Tibial nerve (tissue), 4 donors: ENCODE data around the gene MAP2. TPM values are rescaled to one million over a fixed set of nuclear protein-coding genes. Genes with fewer than 3 reads are reported as not detected.

ENCODE experiments used
- DNase-seq, 2 donors: peaks; one replicate each; pipeline ENCODE4 v3.0.0-alpha.2; 2019; ENCODE audit warnings: low spot score in 2 of 2
- H3K27ac ChIP-seq, 4 donors: fragments of 200-600 bp; sonication (generic) in 3 of 4; one replicate each; pipeline ENCODE4 v1.5.1; 2017 to 2019; ENCODE audit warnings: mild to moderate bottlenecking in 1 of 4
- H3K27me3 ChIP-seq, 2 donors: fragments of 200-600 bp; sonication (generic) in 1 of 2; one replicate each; pipeline versions ENCODE4 v1.5.1 to v1.6.0; 2017 to 2019
- H3K36me3 ChIP-seq, 3 donors: fragments of 200-600 bp; sonication (generic); one replicate each; pipeline ENCODE4 v1.5.1; 2018 to 2019
- H3K4me1 ChIP-seq, 4 donors: fragments of 200-600 bp; sonication (generic) in 3 of 4; one replicate each; pipeline ENCODE4 v1.5.1; 2017 to 2019
- H3K4me3 ChIP-seq, 4 donors: fragments of 200-600 bp; sonication (generic) in 3 of 4; one replicate each; pipeline ENCODE4 v1.5.1; 2017 to 2019; ENCODE audit warnings: mild to moderate bottlenecking in 1 of 4, moderate library complexity in 1 of 4
- H3K9me3 ChIP-seq, 4 donors: fragments of 200-600 bp; sonication (generic) in 3 of 4; one replicate each; pipeline ENCODE4 v1.5.1; 2017 to 2019
- CTCF ChIP-seq, 5 experiments: fragments of 200-600 bp in 3 of 5; fragments of 450-650 bp in 2 of 5; sonication (generic) in 3 of 5; IDR thresholded peaks; one replicate each; pipeline ENCODE4 v1.5.1; 2016 to 2019; ENCODE audit warnings: antibody characterized with exemption in 5 of 5, mild to moderate bottlenecking in 3 of 5, moderate library complexity in 2 of 5
- EP300 ChIP-seq, 2 donors: sonication (generic); formaldehyde crosslinking; IDR thresholded peaks; one replicate each; pipeline ENCODE4 v1.6.1; 2017; ENCODE audit warnings: antibody characterized with exemption in 2 of 2, mild to moderate bottlenecking in 1 of 2
- POLR2A ChIP-seq, 2 donors: fragments of 450-650 bp; IDR thresholded peaks; one replicate each; pipeline ENCODE4 v1.6.1; 2017; ENCODE audit warnings: antibody characterized with exemption in 2 of 2, mild to moderate bottlenecking in 2 of 2, moderate library complexity in 2 of 2
- WGBS, 2 donors: methylation state at CpG; one replicate each; pipeline ENCODE4 v1.1.5; 2018; 5-methylcytosine and 5-hydroxymethylcytosine counted together
- total RNA-seq, 4 donors: library from RNA; depleted of rRNA; stranded (reverse); fragments of >200 nt; gene quantifications; one replicate each; pipeline ENCODE4 v1.1.0, GENCODE V29; 2016

Gene MAP2
- total RNA-seq, 4 donors from 2014 or later: 14.7 to 31.7 (median 21.3) TPM

DNA sequence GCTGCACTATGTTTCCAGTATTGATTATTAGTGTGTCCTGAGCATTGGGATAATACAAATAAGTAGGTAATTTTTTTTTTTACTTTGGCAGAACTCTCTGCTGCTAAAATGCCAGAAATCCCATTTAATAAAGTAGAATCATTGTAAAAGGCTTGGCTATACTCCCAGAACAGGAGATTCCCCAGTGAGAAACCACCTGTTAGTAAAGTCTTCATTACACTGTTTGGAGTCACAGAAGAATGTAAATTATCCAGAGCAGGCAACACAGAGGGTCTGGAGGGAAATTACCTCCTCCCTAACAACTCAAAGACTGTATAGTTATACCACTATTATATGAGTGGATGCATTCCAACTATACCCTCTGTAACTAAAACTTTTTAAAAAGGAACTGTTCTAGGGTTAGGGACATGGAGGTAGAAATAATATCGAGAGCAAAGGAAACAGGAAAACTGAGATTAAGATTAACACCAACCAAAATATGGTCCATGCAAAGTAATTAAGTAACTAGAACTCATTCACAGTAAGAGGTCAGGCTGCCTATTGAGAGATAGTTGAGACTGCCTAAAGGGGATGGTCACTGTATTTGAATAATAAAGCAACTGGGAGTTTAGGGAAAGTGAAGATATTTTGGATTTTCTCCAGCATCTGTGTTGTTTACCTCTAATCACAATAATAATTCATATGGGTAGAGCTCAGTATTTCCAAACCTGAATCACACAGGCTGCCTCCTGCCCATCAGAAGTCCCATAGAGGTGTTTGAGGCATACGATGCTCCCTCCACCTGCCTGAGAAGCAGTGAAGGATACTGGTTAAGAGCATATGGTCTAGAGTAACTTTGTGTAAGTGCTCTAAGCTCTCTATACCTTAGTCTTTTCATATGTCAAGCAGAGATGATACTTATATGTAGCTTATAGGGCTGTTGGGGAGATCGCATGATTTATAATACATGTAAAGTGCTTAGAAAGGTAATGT lies 34.4 kb downstream of the MAP2 start:
- H3K4me3 ChIP-seq: no peak overlapping the region
- no peaks in the 10 kb centered on the region for H3K27me3 ChIP-seq
- TF ChIP-seq POLR2A (IDR thresholded peaks at IDR 0.05) (no peak), EP300 (IDR thresholded peaks at IDR 0.05) (no peak), CTCF (IDR thresholded peaks at IDR 0.05) (no peak)
- H3K9me3 ChIP-seq: no peaks in the 10 kb centered on the region
- no peak overlapping the region for H3K27ac ChIP-seq
- DNase-seq: no peak
- 66 to 68% methylated on average over 3 of the region's 3 CpGs for whole genome bisulfite sequencing, 2 donors
- no peaks in the 10 kb centered on the region for H3K36me3 ChIP-seq
- peaks cover 0 to 12% (median 0%) of the 10 kb centered on the region in 4 donors for H3K4me1 ChIP-seq

GRCh38 chr2:209459359-209459758 lies 35.5 kb downstream of the MAP2 start:
- no peak for TF ChIP-seq EP300 (IDR thresholded peaks at IDR 0.05)
- TF ChIP-seq CTCF (IDR thresholded peaks at IDR 0.05): no peak
- no peak for TF ChIP-seq POLR2A (IDR thresholded peaks at IDR 0.05)
- Histone ChIP-seq H3K4me3 (no peak overlapping the region), H3K27ac (no peak overlapping the region), H3K36me3 (no peaks in the 10 kb centered on the region), H3K27me3 (no peaks in the 10 kb centered on the region), H3K9me3 (no peaks in the 10 kb centered on the region), H3K4me1 (peaks cover 0 to 12% (median 0%) of the 10 kb centered on the region in 4 donors)
- DNase-seq: no peak
- WGBS, 2 donors: 98 to 99% methylated on average over 2 of the region's 2 CpGs

- no peaks in the 10 kb centered on the region for H3K36me3 ChIP-seq
- peaks cover 0 to 12% (median 0%) of the 10 kb centered on the region in 4 donors for H3K4me1 ChIP-seq
- no peaks in the 10 kb centered on the region for H3K27me3 ChIP-seq
- no peak for DNase-seq
- H3K4me3 ChIP-seq: no peak overlapping the region
- no peaks in the 10 kb centered on the region for H3K9me3 ChIP-seq
- H3K27ac ChIP-seq: no peak overlapping the region
- TF ChIP-seq EP300 (IDR thresholded peaks at IDR 0.05) (no peak), CTCF (IDR thresholded peaks at IDR 0.05) (no peak), POLR2A (IDR thresholded peaks at IDR 0.05) (no peak)
- WGBS, 2 donors: 95% methylated on average over 5 of the region's 5 CpGs
These were observed 36.4 kb downstream of the MAP2 start for GRCh38 chr2:209460151-209460761.

DNA sequence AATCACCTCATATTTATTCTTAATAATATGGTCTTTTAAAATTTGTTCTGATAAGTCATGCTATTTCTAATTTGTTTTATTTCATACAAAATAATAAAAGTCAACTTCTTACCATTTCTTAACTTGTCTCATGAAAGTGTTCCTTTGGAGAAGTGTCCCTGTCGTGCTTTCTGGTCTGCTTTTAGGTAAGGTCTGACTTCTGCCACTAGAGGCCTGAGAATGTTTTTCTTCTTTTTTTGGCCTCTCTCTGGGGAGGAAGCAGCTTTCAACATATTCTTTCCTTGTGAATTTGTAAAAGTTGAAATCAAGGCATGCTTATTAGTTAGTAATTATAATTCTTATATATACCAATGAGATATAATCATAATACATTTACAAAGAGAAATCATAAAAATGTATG lies 39.4 kb downstream of the MAP2 start:
- no peak overlapping the region for H3K4me3 ChIP-seq
- no peak for DNase-seq
- H3K9me3 ChIP-seq: peaks cover 0 to 9% (median 0%) of the 10 kb centered on the region in 4 donors
- no peaks in the 10 kb centered on the region for H3K27me3 ChIP-seq
- H3K4me1 ChIP-seq: peaks cover 0 to 4% (median 0%) of the 10 kb centered on the region in 4 donors
- TF ChIP-seq POLR2A (IDR thresholded peaks at IDR 0.05): no peak
- TF ChIP-seq EP300 (IDR thresholded peaks at IDR 0.05): no peak
- TF ChIP-seq CTCF (IDR thresholded peaks at IDR 0.05): no peak
- H3K36me3 ChIP-seq: no peaks in the 10 kb centered on the region
- WGBS, 2 donors: 49 to 59% methylated on average over 1 of the region's 1 CpG
- H3K27ac ChIP-seq: no peak overlapping the region

DNA sequence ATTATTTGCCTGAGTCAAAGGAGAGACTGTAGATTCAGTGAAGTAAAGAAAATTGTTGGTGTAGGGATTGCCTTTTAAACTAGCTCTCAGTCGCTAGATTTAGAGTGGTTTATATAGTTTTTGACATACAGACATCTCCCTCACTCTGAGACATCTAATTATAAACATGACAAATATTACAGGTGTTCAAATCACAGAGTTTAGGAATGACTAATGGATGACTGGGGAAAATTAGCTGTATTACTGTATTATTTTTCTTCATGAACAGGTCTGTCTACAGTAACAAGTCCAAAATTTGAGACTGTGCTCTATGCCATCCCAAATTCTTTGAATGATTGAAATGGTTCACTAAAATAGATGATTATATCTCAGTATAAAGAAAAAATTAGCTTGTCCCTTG lies 40.0 kb downstream of the MAP2 start:
- H3K36me3 ChIP-seq: no peaks in the 10 kb centered on the region
- TF ChIP-seq EP300 (IDR thresholded peaks at IDR 0.05) (no peak), POLR2A (IDR thresholded peaks at IDR 0.05) (no peak), CTCF (IDR thresholded peaks at IDR 0.05) (no peak)
- peaks cover 0 to 9% (median 0%) of the 10 kb centered on the region in 4 donors for H3K9me3 ChIP-seq
- H3K27me3 ChIP-seq: no peaks in the 10 kb centered on the region
- H3K27ac ChIP-seq: no peak overlapping the region
- no peak overlapping the region for H3K4me3 ChIP-seq
- no peaks in the 10 kb centered on the region for H3K4me1 ChIP-seq
- WGBS, 2 donors: 88 to 95% methylated on average over 1 of the region's 1 CpG
- no peak for DNase-seq
